GM13977 (cell line): Measurements from ENCODE around the gene CXCL3.

Experiments used
- DNase-seq: peaks from one replicate; pipeline ENCODE4 v3.0.0; 2012; ENCODE audit warnings: low spot score
- CTCF ChIP-seq: IDR thresholded peaks from 2 replicates; pipeline ENCODE4 v1.5.1; 2012; ENCODE audit warnings: mild to moderate bottlenecking, control low read depth; ENCODE audit not compliant: insufficient read depth; ENCODE audit errors: extremely low read depth, missing control alignments
- in situ Hi-C: fragments of 300-500 bp; cut with MboI; formaldehyde crosslinking; loops from one replicate; pipeline ENCODE4 v1.12.0; 2022; ENCODE audit warnings: low sequenced_read_pairs, low pct_unique_long_range_greater_than_20kb, mixed read lengths, inconsistent platforms; ENCODE audit not compliant: unreplicated experiment

CXCL3 gene

GRCh38 chr4:74018771-74019170, 19.7 kb downstream of the CXCL3 start:
- no peak for DNase-seq
- TF ChIP-seq CTCF, result no peak
- in situ Hi-C loops, result no loop called here

- DNase-seq, result no peak
- no peak for TF ChIP-seq CTCF
- in situ Hi-C loops, result no loop called here
These were observed 20.4 kb downstream of the CXCL3 start for GRCh38 chr4:74018116-74018515.

- no peak for TF ChIP-seq CTCF
- no peak for DNase-seq
- in situ Hi-C loops, result no loop called here
These were observed 22.4 kb downstream of the CXCL3 start for GRCh38 chr4:74016068-74016467.

GRCh38 chr4:74015126-74015780, 23.2 kb downstream of the CXCL3 start:
- in situ Hi-C loops, result no loop called here
- no peak for TF ChIP-seq CTCF
- no peak for DNase-seq

GRCh38 chr4:74014332-74014731, 24.2 kb downstream of the CXCL3 start:
- no peak for DNase-seq
- no peak for TF ChIP-seq CTCF
- in situ Hi-C loops, result no loop called here

- no peak for DNase-seq
- no peak for TF ChIP-seq CTCF
- in situ Hi-C loops, result no loop called here
These were observed 25.2 kb downstream of the CXCL3 start for GRCh38 chr4:74013264-74013663.
